CD14-positive monocyte (primary cell): ENCODE data around the gene EBF3. TPM values are rescaled to one million over a fixed set of nuclear protein-coding genes. Genes with fewer than 3 reads are reported as not detected.
A peak's percentile ranks its signal among the peaks of the same experiment; 100 is the strongest.

ENCODE experiments used
- DNase-seq, 3 donors: peaks; one replicate each; pipeline ENCODE4 v3.0.0-alpha.2; 2011 to 2022
- H2AFZ ChIP-seq: 2 replicates; pipeline ENCODE4 v1.6.0; 2012; ENCODE audit warnings: mild to moderate bottlenecking, low read depth, low read length, inconsistent platforms; ENCODE audit not compliant: insufficient read depth, poor library complexity, severe bottlenecking
- H3K27ac ChIP-seq, 2 donors: 1 replicate in 1 of 2; 2 replicates in 1 of 2; pipeline ENCODE4 v1.5.1; 2012 to 2013; ENCODE audit warnings: low read length in 2 of 2, control low read depth in 1 of 2, inconsistent platforms in 1 of 2, low read depth in 1 of 2, mild to moderate bottlenecking in 1 of 2
- H3K27me3 ChIP-seq, 2 donors: one replicate each; pipeline versions ENCODE4 v1.6.0 to v1.6.1; 2011 to 2013; ENCODE audit warnings: low read length in 2 of 2; ENCODE audit not compliant: control insufficient read depth in 2 of 2, insufficient read depth in 2 of 2
- H3K36me3 ChIP-seq, 2 donors: replicated peaks in 1 of 2; 1 replicate in 1 of 2; 2 replicates in 1 of 2; pipeline versions ENCODE4 v1.5.1 to v1.6.1; 2012 to 2013; ENCODE audit warnings: low read length in 2 of 2, control low read depth in 1 of 2, inconsistent platforms in 1 of 2, mild to moderate bottlenecking in 1 of 2; ENCODE audit not compliant: insufficient read depth in 2 of 2, control insufficient read depth in 1 of 2
- H3K4me1 ChIP-seq, 2 donors: 1 replicate in 1 of 2; 2 replicates in 1 of 2; pipeline versions ENCODE4 v1.5.1 to v1.6.1; 2012 to 2013; ENCODE audit warnings: low read length in 2 of 2, control low read depth in 1 of 2, inconsistent platforms in 1 of 2, mild to moderate bottlenecking in 1 of 2, moderate library complexity in 1 of 2; ENCODE audit not compliant: insufficient read depth in 2 of 2, control insufficient read depth in 1 of 2
- H3K4me2 ChIP-seq: replicated peaks from 2 replicates; pipeline ENCODE3; 2012; ENCODE audit warnings: low read length, moderate library complexity, mild to moderate bottlenecking; ENCODE audit not compliant: poor library complexity, severe bottlenecking; ENCODE audit errors: extremely low read depth
- H3K4me3 ChIP-seq, 3 experiments: fragments of 200-600 bp in 1 of 3; sonication (generic) in 1 of 3; replicated peaks in 1 of 3; 1 replicate in 2 of 3; 2 replicates in 1 of 3; pipeline ENCODE4 v1.5.1; 2011 to 2013; ENCODE audit warnings: low read length in 3 of 3, mild to moderate bottlenecking in 3 of 3, control low read depth in 2 of 3, low read depth in 2 of 3, inconsistent platforms in 1 of 3, moderate library complexity in 1 of 3
- H3K79me2 ChIP-seq: 2 replicates; pipeline ENCODE4 v1.6.0; 2012; ENCODE audit warnings: mild to moderate bottlenecking, control low read depth, inconsistent platforms, low read length, moderate library complexity; ENCODE audit not compliant: insufficient read depth
- H3K9ac ChIP-seq: 2 replicates; pipeline ENCODE4 v1.6.0; 2017; ENCODE audit warnings: low read length, mild to moderate bottlenecking; ENCODE audit not compliant: insufficient read depth, poor library complexity, severe bottlenecking
- H3K9me3 ChIP-seq, 2 donors: replicated peaks in 1 of 2; 1 replicate in 1 of 2; 2 replicates in 1 of 2; pipeline versions ENCODE4 v1.5.1 to v1.6.1; 2012 to 2013; ENCODE audit warnings: low read length in 2 of 2, control low read depth in 1 of 2; ENCODE audit not compliant: control insufficient read depth in 1 of 2, insufficient read depth in 1 of 2
- H4K20me1 ChIP-seq: 2 replicates; pipeline ENCODE4 v1.6.0; 2012; ENCODE audit warnings: mild to moderate bottlenecking, low read length, control low read depth, moderate library complexity; ENCODE audit not compliant: insufficient read depth
- H3K27ac Mint-ChIP-seq, 7 donors: one replicate each; pipeline ENCODE4 v1.8.0; 2020; ENCODE audit warnings: mild to moderate bottlenecking in 7 of 7, mixed read lengths in 7 of 7, moderate library complexity in 6 of 7, inconsistent platforms in 2 of 7
- H3K27me3 Mint-ChIP-seq, 3 donors: one replicate each; pipeline ENCODE4 v1.8.0; 2021 to 2022; ENCODE audit warnings: low read depth in 3 of 3, mild to moderate bottlenecking in 3 of 3, mixed read lengths in 3 of 3, moderate library complexity in 3 of 3, inconsistent platforms in 1 of 3
- H3K36me3 Mint-ChIP-seq, 2 donors: one replicate each; pipeline ENCODE4 v1.8.0; 2020; ENCODE audit warnings: mixed read lengths in 2 of 2, inconsistent platforms in 1 of 2, mild to moderate bottlenecking in 1 of 2
- H3K4me1 Mint-ChIP-seq: one replicate; pipeline ENCODE4 v1.8.0; 2020; ENCODE audit warnings: mild to moderate bottlenecking, mixed read lengths
- H3K4me3 Mint-ChIP-seq, 2 donors: one replicate each; pipeline ENCODE4 v1.8.0; 2020; ENCODE audit warnings: mild to moderate bottlenecking in 2 of 2, mixed read lengths in 2 of 2, moderate library complexity in 1 of 2
- H3K9me3 Mint-ChIP-seq, 7 donors: one replicate each; pipeline ENCODE4 v1.8.0; 2020 to 2022; ENCODE audit warnings: mixed read lengths in 7 of 7, mild to moderate bottlenecking in 6 of 7, moderate library complexity in 6 of 7, inconsistent platforms in 2 of 7
- WGBS: methylation state at CpG from one replicate; pipeline ENCODE4 v1.1.5; 2013; ENCODE audit warnings: missing lambda C conversion rate; ENCODE audit not compliant: insufficient coverage; 5-methylcytosine and 5-hydroxymethylcytosine counted together
- intact Hi-C, 2 donors: fragments of 100-400 bp; cut with micrococcal nuclease; formaldehyde crosslinking; loops; one replicate each; pipeline versions ENCODE4 v1.15.0 to v1.15.1; 2023
- polyA plus RNA-seq, 3 donors: library from polyadenylated mRNA; depleted of rRNA in 1 of 3; unstranded in 2 of 3; stranded (reverse) in 1 of 3; fragments of 300-500 nt in 2 of 3; fragments of >200 nt in 1 of 3; fragmentation: Illumina TruSeq in 2 of 3; gene quantifications; 1 replicate in 2 of 3; 2 replicates in 1 of 3; pipeline ENCODE4 v1.2.3, GENCODE V29; 2012 to 2021
- TF ChIP-seq, protein P1 (sequence below): fragments of 200-600 bp; IDR thresholded peaks from one replicate; pipeline ENCODE4 v1.8.0; 2022; ENCODE audit warnings: antibody characterized with exemption, mild to moderate bottlenecking

The EBF3 gene
- polyA plus RNA-seq, 3 donors, result not detected

DNA sequence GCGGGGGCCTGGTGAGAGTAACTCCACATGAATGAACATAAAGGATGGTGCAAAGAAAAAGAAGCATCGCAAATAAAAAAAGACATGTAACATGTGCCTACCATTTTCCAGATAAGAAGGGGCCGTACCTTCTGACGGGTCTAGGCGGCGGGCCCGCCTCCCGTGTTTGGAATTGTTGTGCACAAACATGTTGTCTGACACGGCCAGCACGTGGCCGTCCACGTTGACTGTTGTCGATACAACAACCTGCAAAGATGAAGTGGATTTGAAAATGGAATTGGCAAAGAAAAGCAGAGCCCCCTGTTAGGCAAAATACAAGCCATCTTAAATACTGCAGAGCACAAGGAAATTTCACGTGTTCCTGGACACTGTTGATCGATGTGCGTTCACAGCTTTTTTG is 90.7 kb downstream of the EBF3 start:
- no peaks in the 10 kb centered on the region for H3K36me3 Mint-ChIP-seq
- H3K79me2 ChIP-seq, result no peaks in the 10 kb centered on the region
- no peaks in the 10 kb centered on the region for H3K9me3 ChIP-seq
- peaks cover 0 to 3% (median 0%) of the 10 kb centered on the region in 3 donors for H3K27me3 Mint-ChIP-seq
- H3K9ac ChIP-seq, result no peak overlapping the region
- peaks cover 0 to 12% (median 0%) of the 10 kb centered on the region in 7 donors for H3K9me3 Mint-ChIP-seq
- TF ChIP-seq, protein P1, sequence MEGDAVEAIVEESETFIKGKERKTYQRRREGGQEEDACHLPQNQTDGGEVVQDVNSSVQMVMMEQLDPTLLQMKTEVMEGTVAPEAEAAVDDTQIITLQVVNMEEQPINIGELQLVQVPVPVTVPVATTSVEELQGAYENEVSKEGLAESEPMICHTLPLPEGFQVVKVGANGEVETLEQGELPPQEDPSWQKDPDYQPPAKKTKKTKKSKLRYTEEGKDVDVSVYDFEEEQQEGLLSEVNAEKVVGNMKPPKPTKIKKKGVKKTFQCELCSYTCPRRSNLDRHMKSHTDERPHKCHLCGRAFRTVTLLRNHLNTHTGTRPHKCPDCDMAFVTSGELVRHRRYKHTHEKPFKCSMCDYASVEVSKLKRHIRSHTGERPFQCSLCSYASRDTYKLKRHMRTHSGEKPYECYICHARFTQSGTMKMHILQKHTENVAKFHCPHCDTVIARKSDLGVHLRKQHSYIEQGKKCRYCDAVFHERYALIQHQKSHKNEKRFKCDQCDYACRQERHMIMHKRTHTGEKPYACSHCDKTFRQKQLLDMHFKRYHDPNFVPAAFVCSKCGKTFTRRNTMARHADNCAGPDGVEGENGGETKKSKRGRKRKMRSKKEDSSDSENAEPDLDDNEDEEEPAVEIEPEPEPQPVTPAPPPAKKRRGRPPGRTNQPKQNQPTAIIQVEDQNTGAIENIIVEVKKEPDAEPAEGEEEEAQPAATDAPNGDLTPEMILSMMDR, result no peak
- no peak overlapping the region for H3K4me3 ChIP-seq
- no peak overlapping the region for H2AFZ ChIP-seq
- H3K36me3 ChIP-seq, result no peaks in the 10 kb centered on the region
- H3K4me1 Mint-ChIP-seq, result peaks cover 19% of the 10 kb centered on the region
- DNase-seq, result no peak
- no peak overlapping the region for H3K27ac Mint-ChIP-seq
- H4K20me1 ChIP-seq, result no peaks in the 10 kb centered on the region
- 94% methylated on average over 11 of the region's 16 CpGs for WGBS
- H3K4me3 Mint-ChIP-seq, result no peak overlapping the region
- H3K27ac ChIP-seq, result no peak overlapping the region
- no peak overlapping the region for H3K4me2 ChIP-seq
- peaks cover 10 to 12% of the 10 kb centered on the region in 2 donors for H3K4me1 ChIP-seq
- intact Hi-C loops, result no loop called here
- no peaks in the 10 kb centered on the region for H3K27me3 ChIP-seq

DNA sequence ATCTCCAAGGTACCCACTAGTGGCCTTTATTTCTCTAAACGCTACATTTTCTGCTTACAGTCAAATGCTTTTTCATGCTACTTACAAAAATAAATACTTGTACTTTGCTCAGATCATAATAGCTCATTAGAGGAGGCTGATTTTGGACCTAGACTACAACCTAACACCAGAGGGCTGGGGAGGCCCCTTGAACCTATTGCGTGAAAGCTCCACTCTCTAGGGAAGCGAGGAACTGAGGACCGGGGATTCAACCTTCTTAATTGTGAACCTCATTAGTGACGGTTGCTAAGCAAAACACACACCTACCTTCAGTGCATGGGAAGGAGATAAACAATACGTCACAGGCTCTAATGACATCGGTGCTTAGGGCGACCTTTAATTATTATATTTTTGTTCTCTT is 92.1 kb downstream of the EBF3 start:
- Mint-ChIP-seq H3K4me3 (no peak overlapping the region), H3K36me3 (no peaks in the 10 kb centered on the region), H3K27ac (peak overlapping the region in 1 of 7 donors; percentile 30), H3K27me3 (peaks cover 0 to 3% (median 0%) of the 10 kb centered on the region in 3 donors), H3K9me3 (peaks cover 0 to 14% (median 4%) of the 10 kb centered on the region in 7 donors), H3K4me1 (peaks cover 19% of the 10 kb centered on the region)
- Histone ChIP-seq H3K36me3 (no peaks in the 10 kb centered on the region), H3K27me3 (no peaks in the 10 kb centered on the region), H3K9ac (no peak overlapping the region), H2AFZ (peak overlapping the region; percentile 81), H3K9me3 (peaks cover 0 to 5% of the 10 kb centered on the region in 2 donors), H3K4me1 (peaks cover 10 to 12% of the 10 kb centered on the region in 2 donors), H3K4me2 (no peak overlapping the region), H3K27ac (no peak overlapping the region), H3K79me2 (no peaks in the 10 kb centered on the region), H3K4me3 (no peak overlapping the region), H4K20me1 (no peaks in the 10 kb centered on the region)
- intact Hi-C loops, result no loop called here
- no peak for DNase-seq
- WGBS, result no CpG with 5 or more reads among the region's 8 CpGs
- TF ChIP-seq, protein P1, result no peak
